Activated T-cell treated with anti-CD3 and anti-CD28 coated beads, Interleukin-2, amount 50 U/mL, for 48 hours (primary cell): ENCODE measurements around the gene EIF5A.
"Not testable (repeated sequence)": the region's sequence is repeated elsewhere in the genome, so short reads cannot be mapped to it uniquely, and the experiment has no call there.

ENCODE experiments used
- DNase-seq, 2 experiments: peaks; one replicate each; pipeline ENCODE4 v3.0.0-alpha.2; 2020

The EIF5A gene

DNA sequence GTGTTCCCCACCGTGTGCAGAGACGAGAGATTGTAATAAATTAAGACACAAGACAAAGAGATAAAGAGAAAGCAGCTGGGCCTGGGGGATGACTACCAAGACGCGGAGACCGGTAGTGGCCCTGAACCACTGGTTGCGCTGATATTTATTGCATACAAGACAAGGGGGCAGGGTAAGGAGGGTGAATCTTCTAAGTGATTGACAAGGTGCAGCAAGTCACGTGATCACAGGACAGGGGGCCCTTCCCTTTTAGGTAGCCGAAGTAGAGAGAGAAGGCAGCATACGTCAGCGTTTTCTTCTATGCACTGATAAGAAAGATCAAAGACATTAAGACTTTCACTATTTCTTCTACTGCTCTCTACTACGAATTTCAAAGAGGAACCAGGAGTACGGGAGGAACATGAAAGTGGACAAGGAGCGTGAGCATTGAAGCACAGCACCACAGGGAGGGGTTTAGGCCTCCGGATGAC lies 25.2 kb downstream of the EIF5A start:
- peak; percentile 48 to 54 for DNase-seq

DNA sequence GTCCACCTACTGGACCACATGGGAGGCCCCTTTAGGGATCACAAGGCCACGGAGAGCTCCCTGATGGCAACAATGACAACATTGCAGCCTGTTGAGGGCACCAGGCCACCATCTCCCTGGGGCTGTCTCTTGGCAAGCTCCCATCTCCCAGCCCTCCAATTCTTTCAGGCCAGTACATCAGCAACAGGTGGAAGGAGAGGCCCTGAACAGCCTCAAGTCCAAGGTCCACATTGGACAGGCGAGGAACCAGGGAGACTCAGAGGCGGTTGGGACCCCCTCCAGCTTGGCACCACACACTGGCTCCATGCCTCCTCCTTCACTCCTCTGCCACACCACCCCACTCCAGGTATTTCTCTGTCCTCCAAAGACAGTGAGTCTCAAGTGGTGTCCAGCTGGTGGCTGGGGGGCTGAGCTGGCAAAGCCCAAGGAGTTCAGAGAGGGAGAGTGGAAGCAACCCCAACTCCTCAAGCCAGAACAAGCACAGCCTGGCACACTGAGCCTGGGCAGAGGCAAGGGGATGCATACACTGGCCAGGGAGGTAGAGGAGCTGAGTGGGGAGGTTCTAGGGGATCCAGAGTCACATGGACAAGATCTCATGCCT lies 27.6 kb downstream of the EIF5A start:
- no peak for DNase-seq

DNA sequence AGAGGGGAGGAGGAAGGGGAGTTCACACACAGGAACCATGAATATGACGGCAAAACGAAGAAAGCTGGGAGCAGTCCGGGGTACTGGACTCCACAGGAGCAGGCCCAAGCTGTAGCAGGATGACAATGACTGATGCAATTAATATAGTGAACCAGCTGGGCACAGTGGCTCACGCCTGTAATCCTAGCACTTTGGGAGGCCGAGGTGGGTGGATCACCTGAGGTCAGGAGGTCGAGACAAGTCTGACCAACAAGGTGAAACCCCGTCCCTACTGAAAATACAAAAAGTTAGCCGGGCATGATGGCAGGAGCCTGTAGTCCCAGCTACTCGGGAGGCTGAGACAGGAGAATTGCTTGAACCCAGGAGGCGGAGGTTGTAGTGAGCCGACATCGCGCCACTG lies 28.3 kb downstream of the EIF5A start:
- not testable (repeated sequence) for DNase-seq

DNA sequence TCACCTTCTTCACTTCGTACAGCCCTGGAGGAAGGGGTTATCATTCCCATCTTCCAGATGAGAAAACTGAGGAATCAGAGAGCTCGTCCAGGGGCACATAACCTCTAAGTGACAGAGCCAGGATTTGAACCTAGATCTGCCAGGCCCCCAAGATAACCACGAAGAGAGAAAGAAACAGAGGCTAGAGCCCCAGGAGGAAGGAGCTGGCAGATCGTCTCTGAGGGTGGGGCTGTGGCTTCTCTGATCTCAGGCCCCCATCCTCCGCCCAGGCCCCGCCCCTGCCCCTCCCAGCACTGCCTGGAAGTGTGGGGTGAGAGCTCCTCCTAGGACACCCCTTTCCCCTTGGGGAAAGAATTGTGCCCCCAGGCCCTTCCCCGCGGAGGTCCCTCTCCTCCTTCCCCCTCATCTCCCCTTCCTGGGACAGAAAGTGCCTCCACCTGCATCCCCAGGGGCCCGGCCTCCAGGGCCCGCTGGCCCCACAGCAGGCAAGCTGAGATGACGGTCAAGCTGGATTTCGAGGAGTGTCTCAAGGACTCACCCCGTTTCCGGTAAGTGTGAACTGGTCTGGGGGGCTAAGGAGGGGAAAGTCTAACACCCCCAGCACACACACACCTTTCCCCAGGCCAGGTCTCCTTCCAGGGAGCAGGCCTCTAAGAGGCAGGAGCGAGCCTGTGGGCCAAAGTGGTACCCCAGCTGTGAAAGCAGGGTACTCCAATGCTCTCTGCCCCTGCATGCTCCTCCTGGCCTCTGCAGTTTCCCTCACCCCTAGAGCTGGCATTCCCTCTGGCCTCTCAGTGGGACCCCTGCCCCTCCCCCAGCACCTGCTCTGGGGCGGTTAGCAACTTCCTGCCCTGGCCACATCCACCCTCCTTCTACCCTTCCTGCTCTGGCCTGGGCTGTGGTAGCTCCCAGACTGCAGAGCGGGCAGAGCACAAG lies 29.1 kb downstream of the EIF5A start, which contains the start of gene ACAP1:
TSS of gene ACAP1 (plus strand) at position 290 of the 936 bp plus-strand sequence. CDS start at position 496, 206 bp downstream.
- DNase-seq: peak; percentile 92 to 93

DNA sequence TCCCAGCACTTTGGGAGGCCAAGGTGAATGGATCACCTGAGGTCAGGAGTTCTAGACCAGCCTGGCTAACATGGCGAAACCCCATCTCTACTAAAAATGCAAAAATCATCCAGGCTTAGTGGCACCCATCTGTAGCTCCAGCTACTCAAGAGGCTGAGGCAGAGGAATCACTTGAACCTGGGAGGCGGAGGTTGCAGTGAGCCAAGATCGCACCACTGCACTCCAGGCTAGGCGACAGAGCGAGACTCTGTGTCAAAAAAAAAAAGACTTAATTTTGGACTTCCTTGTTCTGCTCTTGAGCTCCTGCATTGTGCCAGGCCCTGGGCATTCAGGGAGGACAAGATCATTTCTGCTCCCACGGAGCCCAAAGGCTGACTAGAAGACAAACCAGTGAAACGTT lies 30.2 kb downstream of the EIF5A start:
- DNase-seq: not testable (repeated sequence)

DNA sequence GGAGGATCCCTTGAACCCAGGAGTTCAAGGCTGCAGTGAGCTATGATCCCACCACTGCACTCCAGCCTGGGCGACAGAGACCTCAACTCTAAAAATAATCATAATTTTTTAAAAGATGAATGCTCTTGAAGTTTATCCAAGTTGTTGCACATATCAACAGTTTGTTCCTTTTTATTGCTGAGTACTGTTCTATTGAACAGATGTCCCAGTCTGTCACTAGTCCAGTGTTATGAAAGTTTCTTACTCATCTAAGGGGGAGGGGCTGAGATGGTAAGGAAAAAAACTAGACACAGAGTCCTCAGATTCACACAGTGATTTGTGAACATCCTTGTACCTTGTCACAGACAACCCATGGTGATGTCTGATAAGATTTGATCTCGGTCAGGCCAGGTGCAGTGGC lies 32.8 kb downstream of the EIF5A start:
- DNase-seq: no peak

DNA sequence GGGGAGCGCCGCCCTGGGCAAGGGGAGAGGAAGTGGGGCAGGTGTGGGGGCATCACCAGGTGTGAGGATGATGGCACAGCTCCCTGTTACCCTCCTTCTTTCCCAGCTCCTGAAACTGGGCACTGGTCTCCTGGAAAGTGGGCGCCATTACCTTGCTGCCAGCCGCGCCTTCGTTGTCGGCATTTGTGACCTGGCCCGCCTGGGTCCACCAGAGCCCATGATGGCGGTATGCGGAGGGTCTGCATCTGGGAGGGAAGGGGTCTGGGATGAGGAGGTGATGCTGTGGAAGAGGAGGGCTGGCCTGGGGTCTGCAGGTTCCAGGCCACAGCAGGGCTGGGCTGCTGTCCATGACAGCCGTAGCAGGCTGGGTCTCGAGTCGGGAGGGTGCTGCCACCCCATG lies 34.4 kb downstream of the EIF5A start:
- no peak for DNase-seq

DNA sequence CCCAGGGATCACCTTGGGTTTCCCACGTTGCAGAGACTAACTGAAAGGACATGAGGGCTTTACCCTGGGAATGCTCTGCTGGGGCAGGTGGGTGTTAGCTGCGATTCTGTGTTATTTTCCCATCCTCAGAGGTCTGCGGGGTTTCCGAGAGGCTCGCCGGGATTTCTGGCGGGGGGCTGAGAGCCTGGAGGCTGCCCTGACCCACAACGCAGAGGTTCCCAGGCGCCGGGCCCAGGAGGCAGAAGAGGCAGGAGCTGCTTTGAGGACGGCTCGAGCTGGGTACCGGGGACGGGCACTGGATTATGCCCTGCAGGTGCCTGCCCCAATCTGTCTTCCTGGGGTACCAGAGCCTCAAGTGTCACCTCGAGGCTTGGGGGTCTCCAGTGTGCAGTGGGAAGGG lies 35.8 kb downstream of the EIF5A start:
- DNase-seq: no peak

DNA sequence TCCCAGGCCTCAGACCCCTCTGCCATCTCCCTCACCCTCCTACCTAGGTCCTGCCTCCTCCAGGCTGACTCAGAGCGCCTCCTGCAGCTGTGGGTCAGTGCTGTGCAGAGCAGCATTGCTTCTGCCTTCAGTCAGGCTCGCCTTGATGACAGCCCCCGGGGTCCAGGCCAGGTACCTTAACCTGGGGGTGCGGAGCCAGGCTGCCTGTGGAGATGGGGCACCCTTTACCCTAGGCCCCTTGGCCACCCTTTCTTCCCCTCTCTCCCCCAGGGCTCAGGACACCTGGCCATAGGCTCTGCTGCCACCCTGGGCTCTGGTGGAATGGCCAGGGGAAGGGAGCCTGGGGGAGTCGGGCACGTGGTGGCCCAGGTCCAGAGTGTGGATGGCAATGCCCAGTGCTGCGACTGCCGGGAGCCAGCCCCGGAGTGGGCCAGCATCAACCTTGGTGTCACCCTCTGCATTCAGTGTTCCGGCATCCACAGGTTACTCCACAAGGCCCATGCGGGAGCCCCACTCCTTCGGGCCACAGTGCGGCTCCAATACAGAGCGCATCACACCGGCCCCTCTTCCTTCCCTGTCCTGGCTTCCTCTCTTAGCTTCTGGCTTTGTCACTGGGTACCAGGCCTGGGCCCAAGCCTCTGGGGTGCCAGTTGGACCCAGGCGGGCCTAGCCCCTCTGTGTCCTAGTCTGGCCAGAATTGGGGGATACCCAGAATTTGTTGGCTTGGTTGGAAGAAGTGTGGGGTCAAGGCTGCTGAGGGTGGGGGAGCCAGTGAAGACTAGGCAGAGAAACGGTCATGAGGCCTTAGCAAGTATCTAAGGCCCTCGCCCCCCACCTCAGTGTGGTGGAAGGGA lies 39.6 kb downstream of the EIF5A start:
- DNase-seq: no peak

DNA sequence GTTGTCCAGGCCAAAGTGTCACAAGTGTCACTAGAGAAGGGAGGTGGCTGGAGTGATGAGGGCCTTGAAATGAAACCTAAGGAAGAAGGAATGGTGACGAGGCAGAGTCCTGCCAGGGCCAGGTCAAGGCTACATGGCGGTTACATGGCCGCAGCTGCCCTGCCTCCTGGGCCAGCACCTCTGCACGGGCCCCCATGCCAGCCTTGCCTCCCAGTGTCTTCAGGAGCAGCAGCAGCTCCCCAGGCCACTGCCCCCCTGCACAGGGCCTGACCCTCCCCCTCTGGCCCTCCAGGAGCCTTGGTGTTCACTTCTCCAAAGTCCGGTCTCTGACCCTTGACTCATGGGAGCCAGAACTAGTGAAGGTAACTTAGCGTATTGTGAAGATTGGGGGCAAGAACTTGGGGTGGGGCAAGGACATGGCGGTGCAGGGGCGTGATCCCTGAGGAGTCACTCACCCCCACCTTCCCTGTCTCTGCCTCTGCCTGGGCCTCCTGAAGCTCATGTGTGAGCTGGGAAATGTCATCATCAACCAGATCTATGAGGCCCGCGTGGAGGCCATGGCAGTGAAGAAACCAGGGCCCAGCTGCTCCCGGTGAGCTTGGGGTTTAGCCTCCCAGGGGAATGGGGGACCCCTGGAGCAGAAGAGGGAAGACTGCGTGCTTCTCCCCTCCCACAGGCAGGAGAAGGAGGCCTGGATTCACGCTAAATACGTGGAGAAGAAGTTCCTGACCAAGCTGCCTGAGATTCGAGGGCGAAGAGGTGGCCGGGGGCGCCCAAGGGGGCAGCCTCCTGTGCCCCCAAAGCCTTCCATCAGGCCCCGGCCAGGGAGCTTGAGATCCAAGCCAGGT lies 40.4 kb downstream of the EIF5A start:
- no peak for DNase-seq

DNA sequence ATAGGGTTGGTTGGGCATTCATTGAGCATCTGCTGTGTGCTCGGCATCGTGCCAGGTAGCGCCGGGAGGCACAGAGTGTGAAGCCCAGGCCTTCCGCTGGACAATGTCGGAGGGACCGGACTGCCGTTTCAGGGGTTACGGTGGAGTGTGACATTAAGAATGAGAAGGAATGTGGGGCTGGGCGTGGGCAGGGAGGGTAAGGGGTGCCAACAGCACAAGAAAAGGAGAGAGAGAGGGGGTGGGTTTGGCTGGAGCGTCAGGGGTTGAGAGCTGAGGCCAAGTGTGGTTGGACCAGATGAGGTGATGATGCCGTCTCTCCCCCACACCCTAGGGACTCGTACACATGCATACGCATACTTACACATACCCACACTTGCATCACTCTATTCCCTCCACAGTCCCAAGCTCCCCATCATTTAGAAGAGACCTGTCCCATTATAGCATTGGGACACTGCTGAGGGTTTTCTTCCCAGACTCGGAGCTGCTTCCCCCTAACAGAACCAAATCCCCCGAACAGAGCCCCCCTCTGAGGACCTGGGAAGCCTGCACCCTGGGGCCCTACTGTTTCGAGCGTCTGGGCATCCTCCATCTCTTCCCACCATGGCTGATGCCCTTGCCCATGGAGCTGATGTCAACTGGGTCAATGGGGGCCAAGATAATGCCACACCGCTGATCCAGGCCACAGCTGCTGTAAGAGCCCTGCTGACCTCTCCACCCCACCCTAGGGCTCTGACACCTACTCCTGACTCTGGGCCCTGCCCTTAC lies 41.2 kb downstream of the EIF5A start:
- no peak for DNase-seq

DNA sequence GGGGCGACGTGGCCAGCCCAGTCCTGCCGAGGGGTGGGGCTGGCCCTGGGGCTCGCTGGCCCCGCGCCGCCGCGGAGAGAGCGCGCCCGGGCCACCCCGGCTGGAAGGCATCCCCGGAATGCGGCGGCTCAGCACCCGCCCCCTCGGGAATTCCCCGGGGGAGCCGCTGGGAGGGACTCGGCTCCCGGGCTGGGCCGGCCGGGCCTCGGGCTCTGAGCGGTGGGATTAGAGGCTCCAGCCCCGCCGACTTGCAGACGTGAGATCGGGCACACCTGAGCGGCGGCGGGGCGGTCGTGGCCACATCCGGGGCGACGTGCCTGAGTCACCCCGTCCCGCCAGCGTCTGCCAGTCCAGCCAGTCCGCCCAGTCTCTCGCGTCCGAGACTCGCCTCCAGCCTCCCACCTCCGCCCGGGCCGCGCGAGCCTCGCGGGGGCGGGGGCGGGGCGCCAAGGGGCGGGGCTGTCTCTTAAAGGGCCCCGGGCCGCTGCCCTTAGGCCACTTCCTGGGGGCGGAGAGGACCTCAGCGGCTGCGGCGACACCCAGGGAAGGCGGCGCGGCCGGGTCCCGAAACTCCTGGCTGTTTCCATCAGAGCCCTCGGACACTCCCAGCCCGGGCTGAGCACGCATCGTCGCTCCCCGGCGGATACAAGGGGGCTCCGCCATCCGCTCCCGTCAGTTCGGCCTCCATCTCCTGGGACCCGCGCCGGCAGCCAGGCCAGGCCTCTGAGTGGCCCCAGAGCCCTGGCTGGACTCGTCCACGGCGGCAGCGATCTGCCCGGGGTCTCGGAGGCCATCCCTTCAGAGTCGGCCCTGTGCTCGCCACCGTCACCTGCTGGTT lies 44.5 kb downstream of the EIF5A start, which contains the start of gene KCTD11:
TSS of gene KCTD11 (plus strand) at position 498 of the 838 bp plus-strand sequence.
- peak; percentile 86 to 88 for DNase-seq

DNA sequence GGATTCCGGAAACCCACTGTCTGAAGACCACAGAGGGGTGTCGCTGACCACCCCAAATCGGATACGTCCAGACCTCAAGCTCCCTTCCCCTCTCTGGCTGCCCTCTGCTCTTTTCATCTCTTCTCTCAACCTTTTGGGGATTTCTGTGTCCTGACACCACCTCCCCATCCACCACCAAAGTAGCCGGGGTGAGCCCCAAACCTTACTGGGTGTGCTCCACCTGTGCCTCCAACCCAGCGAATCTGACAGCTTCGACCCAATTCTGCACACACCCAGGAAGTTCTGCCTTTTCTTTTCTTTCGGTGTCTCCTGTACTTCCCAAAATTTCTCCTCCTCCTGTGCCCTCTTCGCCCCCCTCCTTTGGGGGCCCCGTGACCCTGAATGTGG lies 45.1 kb downstream of the EIF5A start:
- no peak for DNase-seq

DNA sequence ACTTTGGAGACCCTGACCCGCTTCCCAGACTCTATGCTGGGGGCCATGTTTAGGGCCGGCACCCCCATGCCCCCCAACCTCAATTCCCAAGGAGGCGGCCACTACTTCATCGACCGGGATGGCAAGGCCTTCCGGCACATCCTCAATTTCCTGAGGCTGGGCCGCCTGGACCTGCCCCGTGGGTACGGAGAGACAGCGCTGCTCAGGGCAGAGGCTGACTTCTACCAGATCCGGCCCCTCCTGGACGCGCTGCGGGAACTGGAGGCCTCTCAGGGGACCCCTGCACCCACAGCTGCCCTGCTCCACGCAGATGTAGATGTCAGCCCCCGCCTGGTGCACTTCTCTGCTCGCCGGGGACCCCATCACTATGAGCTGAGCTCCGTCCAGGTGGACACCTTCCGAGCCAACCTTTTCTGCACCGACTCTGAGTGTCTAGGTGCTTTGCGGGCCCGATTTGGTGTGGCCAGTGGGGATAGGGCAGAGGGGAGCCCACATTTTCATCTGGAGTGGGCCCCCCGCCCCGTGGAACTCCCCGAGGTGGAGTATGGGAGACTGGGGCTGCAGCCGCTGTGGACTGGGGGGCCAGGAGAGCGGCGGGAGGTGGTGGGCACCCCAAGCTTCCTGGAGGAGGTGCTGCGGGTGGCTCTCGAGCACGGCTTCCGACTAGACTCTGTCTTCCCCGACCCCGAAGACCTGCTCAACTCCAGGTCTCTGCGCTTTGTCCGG lies 45.6 kb downstream of the EIF5A start:
- no peak for DNase-seq

DNA sequence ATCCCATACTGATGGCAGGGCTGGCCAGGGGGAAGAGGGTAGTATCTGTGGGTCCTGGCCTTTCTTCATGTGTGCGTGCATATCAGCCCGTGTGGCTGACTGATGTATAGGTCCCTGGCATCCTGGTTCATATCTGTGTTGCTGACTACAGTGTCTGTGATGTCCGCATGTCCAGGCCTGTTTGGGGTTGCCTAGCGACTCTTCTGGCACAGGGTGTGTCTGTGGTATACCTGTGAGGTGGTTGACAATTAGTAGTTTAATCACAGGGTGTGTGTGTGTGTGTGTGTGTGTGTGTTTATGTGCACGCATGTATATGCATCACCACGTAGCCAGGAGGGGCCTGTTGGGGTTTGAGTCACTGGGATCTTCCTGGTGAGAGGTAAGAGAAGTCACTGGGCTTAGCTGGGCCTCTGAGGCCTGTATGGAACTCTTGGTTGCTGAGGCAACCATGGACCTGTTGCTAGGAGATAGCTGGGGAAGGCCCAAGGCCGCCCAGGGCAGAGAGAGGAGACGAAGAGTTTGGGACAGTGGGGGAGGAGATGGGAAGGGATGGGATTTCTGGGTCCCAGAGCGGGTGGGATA lies 46.9 kb downstream of the EIF5A start:
- peak in 1 of 2 experiments; percentile 54 for DNase-seq

DNA sequence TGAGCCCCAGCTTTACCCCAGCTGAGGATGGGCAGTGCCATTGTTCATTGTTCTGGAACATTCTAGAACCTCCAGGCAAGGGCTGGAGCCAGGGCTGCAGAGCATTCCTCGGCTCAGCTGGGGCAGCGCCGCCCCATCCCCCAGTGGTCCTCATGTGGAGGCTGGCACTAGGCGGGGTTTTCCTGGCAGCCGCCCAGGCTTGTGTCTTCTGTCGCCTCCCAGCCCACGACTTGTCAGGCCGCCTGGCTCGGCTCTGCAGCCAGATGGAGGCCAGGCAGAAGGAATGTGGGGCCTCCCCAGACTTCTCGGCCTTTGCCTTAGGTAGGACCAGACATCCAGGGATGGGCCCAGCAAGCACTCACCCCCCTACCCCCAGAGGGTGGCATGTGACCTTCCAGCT lies 47.6 kb downstream of the EIF5A start, which contains the start of gene TMEM95:
TSS of gene TMEM95 (plus strand) at position 104 of the 400 bp plus-strand sequence. CDS start at position 153, 49 bp downstream.
- DNase-seq: no peak

DNA sequence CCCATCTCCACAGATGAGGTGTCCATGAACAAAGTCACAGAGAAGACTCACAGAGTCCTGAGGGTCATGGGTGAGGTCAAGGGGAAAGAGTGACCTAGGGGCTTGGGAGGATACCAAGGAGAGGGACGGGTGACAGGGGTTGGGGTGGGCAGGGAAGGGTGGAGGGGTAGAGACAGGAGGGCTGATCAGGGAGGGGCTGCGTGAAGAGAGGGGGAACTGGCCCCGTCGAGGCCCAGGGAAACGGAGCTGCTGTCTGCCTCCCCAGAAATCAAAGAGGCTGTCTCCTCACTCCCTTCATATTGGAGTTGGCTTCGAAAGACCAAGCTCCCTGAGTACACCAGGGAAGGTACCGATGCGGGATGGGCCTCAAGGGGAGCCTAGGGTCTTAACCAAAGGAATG lies 48.1 kb downstream of the EIF5A start:
- no peak for DNase-seq

DNA sequence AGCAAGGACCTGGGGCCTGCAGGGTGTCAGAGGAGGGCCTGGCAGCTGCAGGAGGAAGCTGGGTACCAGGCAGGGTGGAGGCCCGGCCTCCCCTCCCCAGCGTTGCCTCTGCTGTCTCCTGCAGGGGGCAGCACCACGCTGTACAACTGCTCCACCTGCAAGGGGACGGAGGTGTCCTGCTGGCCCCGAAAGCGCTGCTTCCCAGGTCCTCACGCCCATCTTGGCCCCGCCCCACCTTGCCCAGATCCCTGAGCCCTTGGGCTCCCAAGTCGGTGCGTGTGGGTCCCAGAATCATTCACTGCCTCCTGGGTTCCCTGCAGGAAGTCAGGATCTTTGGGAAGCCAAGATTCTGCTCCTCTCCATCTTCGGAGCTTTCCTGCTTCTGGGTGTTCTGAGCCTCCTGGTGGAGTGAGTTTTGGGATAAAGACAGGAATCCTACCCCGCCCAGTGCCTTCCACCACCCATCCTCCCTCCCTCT lies 48.7 kb downstream of the EIF5A start:
- DNase-seq: peak; percentile 90 to 92

DNA sequence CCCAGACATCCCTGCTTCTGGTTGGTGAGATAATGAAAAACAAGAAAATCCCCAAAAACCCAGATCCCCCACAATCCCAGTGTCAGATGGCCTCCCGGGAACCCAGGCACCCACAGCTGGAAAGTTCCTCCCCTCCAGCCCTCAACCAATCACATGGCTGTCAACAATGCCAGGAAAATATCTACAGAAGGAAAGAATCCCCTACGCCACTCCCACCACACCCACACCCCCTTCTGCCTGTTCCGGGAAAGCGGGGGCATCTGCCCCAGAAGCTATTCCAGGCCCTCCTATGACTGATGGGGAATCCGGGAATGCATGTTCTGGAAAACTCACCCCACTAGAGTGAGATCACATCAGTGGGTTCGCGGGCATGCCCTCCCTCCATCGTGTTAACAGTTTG lies 49.3 kb downstream of the EIF5A start:
- no peak for DNase-seq
